ENCODE measurements around the gene NFATC2IP. TPM values are rescaled to one million over a fixed set of nuclear protein-coding genes. Genes with fewer than 3 reads are reported as not detected.

NFATC2IP gene
- total RNA-seq, 4 donors from 2014 or later, result 32.1 to 34.5 (median 34.0) TPM

GRCh38 chr16:28933171-28933570 is 17.6 kb upstream of the NFATC2IP start:
- Histone ChIP-seq H3K27ac (peak overlapping the region in 1 of 4 donors; percentile 34), H3K27me3 (no peaks in the 10 kb centered on the region), H3K4me1 (peaks cover 0 to 14% (median 0%) of the 10 kb centered on the region in 4 donors), H3K4me3 (peak overlapping the region in 1 of 4 donors; percentile 21), H3K36me3 (no peaks in the 10 kb centered on the region), H3K9me3 (no peaks in the 10 kb centered on the region)
- DNase-seq (ENCODE audit: low spot score in 2 of 2), result no peak
- WGBS, 2 donors, result 78 to 79% methylated on average over 8 of the region's 8 CpGs
- TF ChIP-seq CTCF (IDR thresholded peaks at IDR 0.05) (no peak), EP300 (IDR thresholded peaks at IDR 0.05) (no peak)

GRCh38 chr16:28935346-28935745 is 15.4 kb upstream of the NFATC2IP start:
- DNase-seq (ENCODE audit: low spot score in 2 of 2), result no peak
- TF ChIP-seq POLR2A (IDR thresholded peaks at IDR 0.05) (no peak), CTCF (IDR thresholded peaks at IDR 0.05) (no peak), EP300 (IDR thresholded peaks at IDR 0.05) (no peak)
- peaks cover 0 to 14% (median 0%) of the 10 kb centered on the region in 4 donors for H3K4me1 ChIP-seq
- no peaks in the 10 kb centered on the region for H3K27me3 ChIP-seq
- no peak overlapping the region for H3K27ac ChIP-seq
- 89 to 90% methylated on average over 4 of the region's 4 CpGs for WGBS, 2 donors
- H3K9me3 ChIP-seq, result no peaks in the 10 kb centered on the region
- no peak overlapping the region for H3K4me3 ChIP-seq
- no peaks in the 10 kb centered on the region for H3K36me3 ChIP-seq

GRCh38 chr16:28935924-28936783 is 14.6 kb upstream of the NFATC2IP start:
- WGBS, 2 donors, result 29 to 37% methylated on average over 29 to 34 of the region's 36 CpGs
- no peak for TF ChIP-seq CTCF (IDR thresholded peaks at IDR 0.05)
- no peak for TF ChIP-seq POLR2A (IDR thresholded peaks at IDR 0.05)
- TF ChIP-seq EP300 (IDR thresholded peaks at IDR 0.05), result no peak
- peak; percentile 57 to 73 for DNase-seq (ENCODE audit: low spot score in 2 of 2)
- Histone ChIP-seq H3K9me3 (no peaks in the 10 kb centered on the region), H3K27ac (no peak overlapping the region), H3K4me3 (peak overlapping the region in 1 of 4 donors; percentile 33), H3K27me3 (no peaks in the 10 kb centered on the region), H3K36me3 (no peaks in the 10 kb centered on the region), H3K4me1 (peaks cover 0 to 14% (median 0%) of the 10 kb centered on the region in 4 donors)

GRCh38 chr16:28936784-28937155 is 14.0 kb upstream of the NFATC2IP start:
- 71 to 82% methylated on average over 25 to 26 of the region's 26 CpGs for WGBS, 2 donors
- TF ChIP-seq CTCF (IDR thresholded peaks at IDR 0.05) (no peak), EP300 (IDR thresholded peaks at IDR 0.05) (no peak), POLR2A (IDR thresholded peaks at IDR 0.05) (no peak)

GRCh38 chr16:28937222-28937876 is 13.4 kb upstream of the NFATC2IP start:
- H3K9me3 ChIP-seq, result no peaks in the 10 kb centered on the region
- no peak for DNase-seq (ENCODE audit: low spot score in 2 of 2)

More at GRCh38 chr16:28936784-28937155, 14.0 kb upstream of the NFATC2IP start:
- H3K27me3 ChIP-seq, result no peaks in the 10 kb centered on the region
- no peaks in the 10 kb centered on the region for H3K36me3 ChIP-seq
- H3K9me3 ChIP-seq, result no peaks in the 10 kb centered on the region
- peak overlapping the region in 1 of 4 donors; percentile 33 for H3K4me3 ChIP-seq
- H3K27ac ChIP-seq, result no peak overlapping the region
- H3K4me1 ChIP-seq, result peaks cover 0 to 14% (median 0%) of the 10 kb centered on the region in 4 donors
- no peak for DNase-seq (ENCODE audit: low spot score in 2 of 2)

More at GRCh38 chr16:28937222-28937876, 13.4 kb upstream of the NFATC2IP start:
- no peak for TF ChIP-seq POLR2A (IDR thresholded peaks at IDR 0.05)
- no peak for TF ChIP-seq EP300 (IDR thresholded peaks at IDR 0.05)
- TF ChIP-seq CTCF (IDR thresholded peaks at IDR 0.05), result no peak
- Histone ChIP-seq H3K4me1 (peaks cover 0 to 14% (median 0%) of the 10 kb centered on the region in 4 donors), H3K36me3 (no peaks in the 10 kb centered on the region), H3K27me3 (no peaks in the 10 kb centered on the region), H3K27ac (no peak overlapping the region), H3K4me3 (no peak overlapping the region)
- WGBS, 2 donors, result 74 to 79% methylated on average over 11 to 14 of the region's 14 CpGs

All from tibial nerve (tissue), 4 donors.